Measurements from ENCODE around the gene TRDN.

TRDN gene

GRCh38 chr6:123570813-123571684, 65.7 kb downstream of the TRDN start (continued):
- TF ChIP-seq PATZ1 (tag by site-specific recombination; IDR thresholded peaks at IDR 0.05): no peak
- no peak for TF ChIP-seq ZNF585B (tag by site-specific recombination; IDR thresholded peaks at IDR 0.05)
- TF ChIP-seq BCL11B (tag by site-specific recombination; IDR thresholded peaks at IDR 0.05; ENCODE audit: low read depth): no peak
- no peak for TF ChIP-seq ZNF184 (tag by site-specific recombination; IDR thresholded peaks at IDR 0.05)
- no peak for TF ChIP-seq SALL2 (tag by site-specific recombination; IDR thresholded peaks at IDR 0.05; ENCODE audit: borderline replicate concordance)
- no peak for TF ChIP-seq ZNF843 (tag by site-specific recombination; IDR thresholded peaks at IDR 0.05)
- TF ChIP-seq ZNF140 (tag by site-specific recombination; IDR thresholded peaks at IDR 0.05): no peak
- no peak for TF ChIP-seq ZNF548 (tag by site-specific recombination; IDR thresholded peaks at IDR 0.05)
- TF ChIP-seq ZNF654 (tag by site-specific recombination; IDR thresholded peaks at IDR 0.05; ENCODE audit: low read depth): no peak
- peak; percentile 34; the same call in 1 of the 2 replicates for TF ChIP-seq GLIS1 (tag by site-specific recombination; IDR thresholded peaks at IDR 0.05)
- no peak for TF ChIP-seq ZNF214 (tag by site-specific recombination; IDR thresholded peaks at IDR 0.05; ENCODE audit: borderline replicate concordance)
- no peak for TF ChIP-seq ZNF558 (tag by site-specific recombination; IDR thresholded peaks at IDR 0.05)
- TF ChIP-seq ZNF37A (tag by site-specific recombination; IDR thresholded peaks at IDR 0.05): no peak
- no peak for TF ChIP-seq ZBTB20 (tag by site-specific recombination; IDR thresholded peaks at IDR 0.05)
- TF ChIP-seq PRDM2 (tag by site-specific recombination; IDR thresholded peaks at IDR 0.05; ENCODE audit: borderline replicate concordance): no peak
- TF ChIP-seq ZNF280C (tag by site-specific recombination; IDR thresholded peaks at IDR 0.05): no peak
- TF ChIP-seq GLI2 (tag by site-specific recombination; IDR thresholded peaks at IDR 0.05; ENCODE audit: borderline replicate concordance, low read depth): no peak
- no peak for TF ChIP-seq HOXD13 (CRISPR knock-in tag; IDR thresholded peaks at IDR 0.05; ENCODE audit: borderline replicate concordance)
- no peak for TF ChIP-seq ZNF23 (tag by site-specific recombination; IDR thresholded peaks at IDR 0.05; ENCODE audit: borderline replicate concordance)
- TF ChIP-seq, protein P1, sequence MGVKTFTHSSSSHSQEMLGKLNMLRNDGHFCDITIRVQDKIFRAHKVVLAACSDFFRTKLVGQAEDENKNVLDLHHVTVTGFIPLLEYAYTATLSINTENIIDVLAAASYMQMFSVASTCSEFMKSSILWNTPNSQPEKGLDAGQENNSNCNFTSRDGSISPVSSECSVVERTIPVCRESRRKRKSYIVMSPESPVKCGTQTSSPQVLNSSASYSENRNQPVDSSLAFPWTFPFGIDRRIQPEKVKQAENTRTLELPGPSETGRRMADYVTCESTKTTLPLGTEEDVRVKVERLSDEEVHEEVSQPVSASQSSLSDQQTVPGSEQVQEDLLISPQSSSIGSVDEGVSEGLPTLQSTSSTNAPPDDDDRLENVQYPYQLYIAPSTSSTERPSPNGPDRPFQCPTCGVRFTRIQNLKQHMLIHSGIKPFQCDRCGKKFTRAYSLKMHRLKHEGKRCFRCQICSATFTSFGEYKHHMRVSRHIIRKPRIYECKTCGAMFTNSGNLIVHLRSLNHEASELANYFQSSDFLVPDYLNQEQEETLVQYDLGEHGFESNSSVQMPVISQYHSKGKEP (tag by site-specific recombination; IDR thresholded peaks at IDR 0.05): no peak
- TF ChIP-seq ATF2 (tag by site-specific recombination; IDR thresholded peaks at IDR 0.05; ENCODE audit: low read depth): peak; percentile 90
- TF ChIP-seq GLIS2 (tag by site-specific recombination; IDR thresholded peaks at IDR 0.05): no peak
- peak; percentile 51; the same call in 1 of the 2 replicates for TF ChIP-seq ZBTB17 (tag by site-specific recombination; IDR thresholded peaks at IDR 0.05)
- TF ChIP-seq, protein P2, sequence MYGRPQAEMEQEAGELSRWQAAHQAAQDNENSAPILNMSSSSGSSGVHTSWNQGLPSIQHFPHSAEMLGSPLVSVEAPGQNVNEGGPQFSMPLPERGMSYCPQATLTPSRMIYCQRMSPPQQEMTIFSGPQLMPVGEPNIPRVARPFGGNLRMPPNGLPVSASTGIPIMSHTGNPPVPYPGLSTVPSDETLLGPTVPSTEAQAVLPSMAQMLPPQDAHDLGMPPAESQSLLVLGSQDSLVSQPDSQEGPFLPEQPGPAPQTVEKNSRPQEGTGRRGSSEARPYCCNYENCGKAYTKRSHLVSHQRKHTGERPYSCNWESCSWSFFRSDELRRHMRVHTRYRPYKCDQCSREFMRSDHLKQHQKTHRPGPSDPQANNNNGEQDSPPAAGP (tag by site-specific recombination; IDR thresholded peaks at IDR 0.05): no peak
- TF ChIP-seq ZBTB1 (tag by site-specific recombination; IDR thresholded peaks at IDR 0.05): no peak

Data from HEK293 (cell line).